PC-9 (cell line): ENCODE results near the gene PRPF38A. TPM values are rescaled to one million over a fixed set of nuclear protein-coding genes. Genes with fewer than 3 reads are reported as not detected.

Experiments used
- BruUV-seq: library from RNA; stranded (reverse); fragments of 400-500 nt; replicated peaks from 2 replicates; lab custom pipeline; 2021; lab: Mats Ljungman, UMichigan
- CTCF ChIA-PET: fragments of 300-600 bp; sonication (Branson Sonifier 250); formaldehyde crosslinking; loops from one replicate; lab custom pipeline; 2022; ENCODE audit warnings: antibody characterized with exemption; lab: Charles Lee
- POLR2A ChIA-PET: fragments of 300-600 bp; sonication (Branson Sonifier 250); formaldehyde crosslinking; loops from one replicate; lab custom pipeline; 2022; ENCODE audit warnings: antibody characterized with exemption; ENCODE audit not compliant: unreplicated experiment; lab: Charles Lee
- DNase-seq, 2 experiments: peaks; one replicate each; pipeline versions ENCODE4 v3.0.0 to v3.0.0-alpha.2; 2015 to 2022; ENCODE audit warnings: mixed read lengths in 1 of 2
- H2AFZ ChIP-seq: fragments of 200-600 bp; sonication (generic); 2 replicates; pipeline ENCODE4 v1.8.1; 2017; ENCODE audit warnings: antibody characterized with exemption
- H3F3A ChIP-seq: fragments of 200-600 bp; sonication (generic); 2 replicates; pipeline ENCODE4 v1.8.1; 2017; ENCODE audit warnings: antibody characterized with exemption, mild to moderate bottlenecking, low read depth; ENCODE audit not compliant: insufficient read depth
- H3K27ac ChIP-seq: fragments of 200-600 bp; sonication (generic); 2 replicates; pipeline ENCODE4 v1.6.1; 2016; ENCODE audit warnings: mixed run types
- H3K27me3 ChIP-seq: fragments of 200-600 bp; sonication (generic); 2 replicates; pipeline ENCODE4 v1.6.1; 2016; ENCODE audit warnings: low read depth, mixed run types; ENCODE audit not compliant: insufficient read depth
- H3K36me3 ChIP-seq: fragments of 200-600 bp; sonication (generic); 2 replicates; pipeline ENCODE4 v1.6.1; 2016; ENCODE audit warnings: low read depth, mixed run types
- H3K4me1 ChIP-seq: fragments of 200-600 bp; sonication (generic); replicated peaks from 2 replicates; pipeline ENCODE4 v1.6.1; 2016; ENCODE audit warnings: mixed run types; ENCODE audit not compliant: insufficient read depth
- H3K4me2 ChIP-seq: fragments of 200-600 bp; sonication (generic); 2 replicates; pipeline ENCODE4 v1.6.1; 2017; ENCODE audit warnings: mixed run types
- H3K4me3 ChIP-seq: fragments of 200-600 bp; sonication (generic); 2 replicates; pipeline ENCODE4 v1.6.1; 2016; ENCODE audit warnings: mixed run types
- H3K79me2 ChIP-seq: fragments of 200-600 bp; sonication (generic); 2 replicates; pipeline ENCODE4 v1.6.1; 2017; ENCODE audit warnings: low read depth, mixed run types
- H3K9me2 ChIP-seq: fragments of 200-600 bp; sonication (generic); 2 replicates; pipeline ENCODE4 v1.8.1; 2017; ENCODE audit warnings: mild to moderate bottlenecking; ENCODE audit not compliant: insufficient read depth
- H3K9me3 ChIP-seq: fragments of 200-600 bp; sonication (generic); 2 replicates; pipeline ENCODE4 v1.8.1; 2016; ENCODE audit warnings: low read depth; ENCODE audit not compliant: insufficient read depth
- H4K20me1 ChIP-seq: fragments of 200-600 bp; sonication (generic); 2 replicates; pipeline ENCODE4 v1.8.1; 2017; ENCODE audit not compliant: insufficient read depth
- CTCF ChIP-seq: fragments of 200-600 bp; sonication (generic); conservative IDR thresholded peaks from 2 replicates; pipeline ENCODE4 v1.6.1; 2017; ENCODE audit warnings: mixed run types, antibody characterized with exemption, mild to moderate bottlenecking, moderate library complexity
- EZH2 ChIP-seq: fragments of 200-600 bp; sonication (generic); IDR thresholded peaks from 2 replicates; pipeline ENCODE4 v1.8.0; 2017; ENCODE audit warnings: antibody characterized with exemption, low read depth
- intact Hi-C: fragments of 100-400 bp; cut with micrococcal nuclease; formaldehyde crosslinking; loops from one replicate; pipeline ENCODE4 v1.10.0; 2022; ENCODE audit not compliant: unreplicated experiment
- total RNA-seq: library from RNA; stranded (reverse); gene quantifications from 2 replicates; pipeline ENCODE4 v1.2.3, GENCODE V29; 2021

Gene PRPF38A
- total RNA-seq, 1 experiment from 2014 or later = 57.2 TPM

DNA sequence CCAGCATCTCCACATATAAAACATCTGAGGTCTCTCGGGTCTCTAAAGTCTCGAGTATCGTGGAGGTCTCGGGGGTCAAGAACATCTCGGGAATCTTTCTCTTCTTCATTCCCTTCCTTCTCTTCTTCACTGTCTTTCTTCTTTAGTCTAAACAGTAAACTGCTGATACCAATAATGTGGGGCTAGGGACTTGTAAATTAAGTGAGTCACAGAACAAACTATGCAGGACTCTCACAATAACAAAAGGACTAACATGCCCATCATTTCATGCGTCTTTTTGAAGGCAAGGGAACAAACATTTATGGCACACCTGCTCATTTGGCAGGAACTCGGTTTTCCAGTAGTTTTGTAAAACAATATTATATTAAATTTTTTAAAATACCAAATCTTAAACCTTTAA lies 32.4 kb downstream of the PRPF38A start:
- CTCF ChIA-PET = no interaction called here
- Histone ChIP-seq H3K27me3 (no peaks in the 10 kb centered on the region), H3K36me3 (peaks cover 10% of the 10 kb centered on the region; the same call in 1 of the 2 replicates), H3K9me2 (no peaks in the 10 kb centered on the region), H3K27ac (no peak overlapping the region), H3K9me3 (0 out of 2 replicates have a peak, but pooled peaks cover 3% of the 10 kb centered on the region), H3K4me1 (no peaks in the 10 kb centered on the region), H3K4me2 (no peak overlapping the region), H2AFZ (no peak overlapping the region), H3F3A (no peaks in the 10 kb centered on the region), H3K4me3 (no peak overlapping the region), H3K79me2 (no peaks in the 10 kb centered on the region), H4K20me1 (no peaks in the 10 kb centered on the region)
- no peak for DNase-seq
- POLR2A ChIA-PET = no interaction called here
- no TSS peak for BruUV-seq
- no peak for TF ChIP-seq CTCF
- TF ChIP-seq EZH2 = no peak
- intact Hi-C loops = no loop called here

DNA sequence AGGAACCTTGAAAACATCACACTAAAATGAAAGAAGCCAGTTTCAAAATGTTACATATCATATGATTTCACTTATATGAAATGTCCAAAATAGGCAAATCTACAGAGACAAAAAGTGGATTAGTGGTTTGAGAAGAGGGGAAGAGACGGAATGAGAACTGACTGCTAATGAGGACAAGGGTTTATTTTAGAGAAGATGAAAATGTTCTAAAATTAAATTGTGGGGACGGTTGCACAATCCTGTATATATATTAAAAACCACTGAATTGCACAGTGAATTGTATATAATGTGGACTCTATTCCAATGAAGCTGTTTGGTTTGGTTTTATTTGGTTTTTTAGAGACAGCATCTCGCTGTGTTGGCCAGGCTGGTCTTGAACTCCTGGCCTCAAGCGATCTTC lies 35.6 kb downstream of the PRPF38A start:
- H3K27me3 ChIP-seq = no peaks in the 10 kb centered on the region
- no peaks in the 10 kb centered on the region for H3K4me1 ChIP-seq
- TF ChIP-seq CTCF (no peak), EZH2 (no peak)
- H3F3A ChIP-seq = no peaks in the 10 kb centered on the region
- H3K79me2 ChIP-seq = no peaks in the 10 kb centered on the region
- no peak for DNase-seq
- H3K27ac ChIP-seq = no peak overlapping the region
- no peaks in the 10 kb centered on the region for H3K9me2 ChIP-seq
- peaks cover 7% of the 10 kb centered on the region; the same call in 1 of the 2 replicates for H3K36me3 ChIP-seq
- no peak overlapping the region for H3K4me2 ChIP-seq
- no peak overlapping the region for H3K4me3 ChIP-seq
- H3K9me3 ChIP-seq = 0 out of 2 replicates have a peak, but pooled peaks cover 3% of the 10 kb centered on the region
- BruUV-seq = no TSS peak
- ChIA-PET POLR2A (no interaction called here), CTCF (no interaction called here)
- no peaks in the 10 kb centered on the region for H4K20me1 ChIP-seq
- intact Hi-C loops = no loop called here
- no peak overlapping the region for H2AFZ ChIP-seq

DNA sequence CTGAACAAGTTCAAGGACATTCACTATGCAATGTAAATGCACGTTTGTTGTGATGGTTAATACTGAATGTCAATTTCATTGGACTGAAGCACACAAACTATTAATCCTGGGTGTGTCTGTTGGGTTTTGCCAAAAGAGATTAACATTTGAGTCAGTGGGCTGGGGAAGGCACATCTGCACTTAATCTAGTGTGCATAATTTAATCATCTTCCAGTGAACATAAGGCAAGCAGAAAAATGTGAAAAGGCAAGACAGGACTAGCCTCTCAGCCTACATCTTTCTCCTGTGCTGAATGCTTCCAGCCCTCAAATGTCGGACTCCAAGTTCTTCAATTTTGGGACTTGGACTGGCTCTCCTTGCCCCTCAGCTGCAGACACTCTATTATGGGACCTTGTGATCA lies 40.1 kb downstream of the PRPF38A start:
- ChIA-PET POLR2A (no interaction called here), CTCF (no interaction called here)
- Histone ChIP-seq H3K79me2 (no peaks in the 10 kb centered on the region), H3K27me3 (no peaks in the 10 kb centered on the region), H3K36me3 (0 out of 2 replicates have a peak, but pooled peaks cover 7% of the 10 kb centered on the region), H3K9me2 (no peaks in the 10 kb centered on the region), H3K4me3 (no peak overlapping the region), H3F3A (no peaks in the 10 kb centered on the region), H3K27ac (no peak overlapping the region), H3K9me3 (no peaks in the 10 kb centered on the region), H3K4me1 (no peaks in the 10 kb centered on the region), H4K20me1 (no peaks in the 10 kb centered on the region), H2AFZ (no peak overlapping the region), H3K4me2 (no peak overlapping the region)
- intact Hi-C loops = no loop called here
- DNase-seq = no peak
- BruUV-seq = no TSS peak
- TF ChIP-seq CTCF (no peak), EZH2 (no peak)
